ENCODE measurements around the gene XAGE2.
A peak's percentile ranks its signal among the peaks of the same experiment; 100 is the strongest.

DNA sequence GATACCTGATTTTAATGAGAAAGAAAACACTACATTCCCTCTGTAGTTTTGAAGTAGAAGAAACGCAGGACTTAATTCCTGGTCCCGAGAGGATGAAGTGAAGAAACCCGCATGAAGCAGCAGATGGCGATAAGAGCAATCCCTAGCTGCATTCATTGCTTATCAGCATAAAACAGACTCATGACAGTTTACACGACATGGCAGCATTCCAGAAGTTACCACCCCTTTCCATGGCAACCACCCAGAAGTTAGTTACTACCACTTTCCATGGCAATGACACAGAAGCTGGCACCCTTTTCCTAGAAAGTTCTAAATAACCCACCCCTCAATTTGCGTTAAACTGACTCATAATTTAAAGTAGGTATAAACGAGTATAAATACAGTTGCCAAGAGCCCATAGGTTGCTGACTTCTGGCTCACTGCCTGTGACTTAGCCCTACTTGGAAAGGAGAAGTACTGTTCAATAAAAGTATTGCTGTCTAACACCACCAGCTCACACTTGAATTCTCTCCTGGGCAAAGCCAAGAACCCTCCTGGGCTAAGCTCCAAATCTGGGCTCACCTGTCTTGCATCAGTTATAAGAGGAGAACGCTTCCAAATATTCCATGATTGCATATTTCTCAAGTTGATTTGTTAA lies 5.5 kb upstream of the XAGE2 start:
- TF ChIP-seq POLR2A (conservative IDR thresholded peaks at IDR 0.05), result no peak
- TF ChIP-seq PRMT5 (CRISPR knock-in tag; IDR thresholded peaks at IDR 0.05), result no peak
- TF ChIP-seq, protein P1, sequence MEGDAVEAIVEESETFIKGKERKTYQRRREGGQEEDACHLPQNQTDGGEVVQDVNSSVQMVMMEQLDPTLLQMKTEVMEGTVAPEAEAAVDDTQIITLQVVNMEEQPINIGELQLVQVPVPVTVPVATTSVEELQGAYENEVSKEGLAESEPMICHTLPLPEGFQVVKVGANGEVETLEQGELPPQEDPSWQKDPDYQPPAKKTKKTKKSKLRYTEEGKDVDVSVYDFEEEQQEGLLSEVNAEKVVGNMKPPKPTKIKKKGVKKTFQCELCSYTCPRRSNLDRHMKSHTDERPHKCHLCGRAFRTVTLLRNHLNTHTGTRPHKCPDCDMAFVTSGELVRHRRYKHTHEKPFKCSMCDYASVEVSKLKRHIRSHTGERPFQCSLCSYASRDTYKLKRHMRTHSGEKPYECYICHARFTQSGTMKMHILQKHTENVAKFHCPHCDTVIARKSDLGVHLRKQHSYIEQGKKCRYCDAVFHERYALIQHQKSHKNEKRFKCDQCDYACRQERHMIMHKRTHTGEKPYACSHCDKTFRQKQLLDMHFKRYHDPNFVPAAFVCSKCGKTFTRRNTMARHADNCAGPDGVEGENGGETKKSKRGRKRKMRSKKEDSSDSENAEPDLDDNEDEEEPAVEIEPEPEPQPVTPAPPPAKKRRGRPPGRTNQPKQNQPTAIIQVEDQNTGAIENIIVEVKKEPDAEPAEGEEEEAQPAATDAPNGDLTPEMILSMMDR (IDR thresholded peaks at IDR 0.05 in 2 of 3, conservative IDR thresholded peaks at IDR 0.05 in 1 of 3; ENCODE audit: insufficient read depth in 2 of 3, low read depth in 1 of 3, low read length in 3 of 3), result peak in 2 of 3 experiments; percentile 23 to 32; a peak in 3 of 6 replicates
- no peak for TF ChIP-seq ZNF507 (tag; conservative IDR thresholded peaks at IDR 0.05)
- TF ChIP-seq TAF7 (tag; IDR thresholded peaks at IDR 0.05), result no peak
- TF ChIP-seq STAT5B (CRISPR knock-in tag; IDR thresholded peaks at IDR 0.05), result no peak
- TF ChIP-seq XRCC4 (IDR thresholded peaks at IDR 0.05; ENCODE audit: extremely low read depth, insufficient read depth, insufficient read length), result no peak
- peak; percentile 86 for TF ChIP-seq NCOR1 (IDR thresholded peaks at IDR 0.05)
